Neural progenitor cell (in vitro differentiated cells): Measurements from ENCODE around the gene PRPSAP1. TPM values are rescaled to one million over a fixed set of nuclear protein-coding genes. Genes with fewer than 3 reads are reported as not detected.

Source experiments
- DNase-seq: peaks from one replicate; pipeline ENCODE4 v3.0.0-alpha.2; 2016; ENCODE audit warnings: low spot score
- H2AFZ ChIP-seq: fragments of 200-600 bp; sonication (generic); replicated peaks from 2 replicates; pipeline ENCODE4 v1.6.1; 2016; ENCODE audit warnings: antibody characterized with exemption
- H3F3A ChIP-seq: fragments of 200-600 bp; sonication (generic); 2 replicates; pipeline ENCODE4 v1.6.1; 2016; ENCODE audit warnings: antibody characterized with exemption, low read depth
- H3K27ac ChIP-seq: fragments of 200-600 bp; sonication (generic); 2 replicates; pipeline ENCODE4 v1.5.1; 2016; ENCODE audit warnings: mild to moderate bottlenecking
- H3K27me3 ChIP-seq: fragments of 200-600 bp; sonication (generic); 2 replicates; pipeline ENCODE4 v1.6.1; 2016; ENCODE audit warnings: mild to moderate bottlenecking, moderate library complexity
- H3K36me3 ChIP-seq: fragments of 200-600 bp; sonication (generic); 2 replicates; pipeline ENCODE4 v1.5.1; 2016
- H3K4me1 ChIP-seq: fragments of 200-600 bp; sonication (generic); 2 replicates; pipeline ENCODE4 v1.6.1; 2016; ENCODE audit warnings: mixed run types
- H3K4me2 ChIP-seq: fragments of 200-600 bp; sonication (generic); 2 replicates; pipeline ENCODE4 v1.6.1; 2016
- H3K4me3 ChIP-seq: fragments of 200-600 bp; sonication (generic); 2 replicates; pipeline ENCODE4 v1.5.1; 2016
- H3K79me2 ChIP-seq: fragments of 200-600 bp; sonication (generic); 2 replicates; pipeline ENCODE4 v1.6.1; 2016; ENCODE audit warnings: low read depth
- H3K9ac ChIP-seq: fragments of 200-600 bp; sonication (generic); 2 replicates; pipeline ENCODE4 v1.6.1; 2016
- H3K9me3 ChIP-seq: fragments of 200-600 bp; sonication (generic); 2 replicates; pipeline ENCODE4 v1.5.1; 2016; ENCODE audit warnings: low read depth
- H4K20me1 ChIP-seq: fragments of 200-600 bp; sonication (generic); 2 replicates; pipeline ENCODE4 v1.6.1; 2016; ENCODE audit warnings: low read depth
- H3K27ac Mint-ChIP-seq: 3 replicates; pipeline ENCODE4 v1.8.0; 2021; ENCODE audit warnings: mixed read lengths
- H3K27me3 Mint-ChIP-seq: 2 replicates; pipeline ENCODE4 v1.8.0; 2022; ENCODE audit warnings: low read depth, mild to moderate bottlenecking, inconsistent platforms, moderate library complexity, mixed read lengths; ENCODE audit not compliant: insufficient read depth
- H3K36me3 Mint-ChIP-seq: 3 replicates; pipeline ENCODE4 v1.8.0; 2021; ENCODE audit warnings: mixed read lengths
- H3K4me1 Mint-ChIP-seq: 3 replicates; pipeline ENCODE4 v1.8.0; 2021; ENCODE audit warnings: mixed read lengths
- H3K4me3 Mint-ChIP-seq: 3 replicates; pipeline ENCODE4 v1.8.0; 2021; ENCODE audit warnings: mild to moderate bottlenecking, moderate library complexity, mixed read lengths
- H3K9me3 Mint-ChIP-seq: 3 replicates; pipeline ENCODE4 v1.8.0; 2020; ENCODE audit warnings: mixed read lengths
- CTCF ChIP-seq: fragments of 200-600 bp; sonication (generic); IDR thresholded peaks from 2 replicates; pipeline ENCODE4 v1.5.1; 2017; ENCODE audit warnings: antibody characterized with exemption, mild to moderate bottlenecking
- EZH2 ChIP-seq: fragments of 200-600 bp; sonication (generic); IDR thresholded peaks from 2 replicates; pipeline ENCODE4 v1.6.1; 2017; ENCODE audit warnings: antibody characterized with exemption, mild to moderate bottlenecking, moderate library complexity
- EZH2phosphoT487 ChIP-seq: fragments of 200-600 bp; sonication (generic); IDR thresholded peaks from 2 replicates; pipeline ENCODE4 v1.6.1; 2017; ENCODE audit warnings: antibody characterized with exemption
- small RNA-seq: library from RNA; depleted of rRNA; stranded (forward); fragments of <200 nt; gene quantifications from one replicate; pipeline ENCODE3, GENCODE V24; 2015
- total RNA-seq: library from RNA; depleted of rRNA; stranded (reverse); fragments of >200 nt; gene quantifications from 2 replicates; pipeline ENCODE4 v1.2.3, GENCODE V29; 2015; ENCODE audit warnings: low replicate concordance

The PRPSAP1 gene
- total RNA-seq, 1 donor from 2014 or later: 89.7 TPM

GRCh38 chr17:76261421-76262215, 92.1 kb downstream of the PRPSAP1 start:
- Histone ChIP-seq H2AFZ (peak overlapping the region; percentile 73), H3K4me3 (no peak overlapping the region), H3K27me3 (no peaks in the 10 kb centered on the region), H3K27ac (no peak overlapping the region), H3K79me2 (peaks cover 13% of the 10 kb centered on the region), H4K20me1 (no peaks in the 10 kb centered on the region), H3K9ac (no peak overlapping the region), H3K36me3 (no peaks in the 10 kb centered on the region), H3K4me1 (peaks cover 23% of the 10 kb centered on the region), H3K4me2 (no peak overlapping the region), H3F3A (peaks cover 22% of the 10 kb centered on the region), H3K9me3 (no peaks in the 10 kb centered on the region)
- Mint-ChIP-seq H3K36me3 (no peaks in the 10 kb centered on the region), H3K4me1 (peaks cover 36% of the 10 kb centered on the region), H3K27me3 (peaks cover 10% of the 10 kb centered on the region), H3K9me3 (no peaks in the 10 kb centered on the region), H3K27ac (no peak overlapping the region), H3K4me3 (no peak overlapping the region)
- no peak for DNase-seq
- no peak for TF ChIP-seq EZH2
- no peak for TF ChIP-seq EZH2phosphoT487
- no peak for TF ChIP-seq CTCF

- Histone ChIP-seq H3K36me3 (no peaks in the 10 kb centered on the region), H4K20me1 (no peaks in the 10 kb centered on the region), H2AFZ (no peak overlapping the region), H3K27ac (no peak overlapping the region), H3K4me1 (peaks cover 19% of the 10 kb centered on the region), H3K79me2 (peaks cover 4% of the 10 kb centered on the region), H3K27me3 (no peaks in the 10 kb centered on the region), H3K9me3 (no peaks in the 10 kb centered on the region), H3K4me2 (no peak overlapping the region), H3K4me3 (no peak overlapping the region), H3K9ac (no peak overlapping the region), H3F3A (peaks cover 22% of the 10 kb centered on the region)
- TF ChIP-seq EZH2phosphoT487: no peak
- peaks cover 10% of the 10 kb centered on the region for H3K27me3 Mint-ChIP-seq
- H3K4me1 Mint-ChIP-seq: peaks cover 36% of the 10 kb centered on the region
- no peak for DNase-seq
- H3K27ac Mint-ChIP-seq: no peak overlapping the region
- H3K4me3 Mint-ChIP-seq: no peak overlapping the region
- no peaks in the 10 kb centered on the region for H3K9me3 Mint-ChIP-seq
- H3K36me3 Mint-ChIP-seq: no peaks in the 10 kb centered on the region
These were observed 93.0 kb downstream of the PRPSAP1 start for GRCh38 chr17:76260669-76261068.

GRCh38 chr17:76260220-76260619, 93.5 kb downstream of the PRPSAP1 start:
- Mint-ChIP-seq H3K9me3 (no peaks in the 10 kb centered on the region), H3K36me3 (no peaks in the 10 kb centered on the region), H3K27ac (no peak overlapping the region), H3K4me3 (no peak overlapping the region), H3K4me1 (peaks cover 36% of the 10 kb centered on the region), H3K27me3 (peaks cover 10% of the 10 kb centered on the region)
- Histone ChIP-seq H3F3A (peaks cover 22% of the 10 kb centered on the region), H3K36me3 (no peaks in the 10 kb centered on the region), H4K20me1 (no peaks in the 10 kb centered on the region), H3K9me3 (no peaks in the 10 kb centered on the region), H3K9ac (no peak overlapping the region), H3K4me2 (no peak overlapping the region), H3K4me1 (peaks cover 19% of the 10 kb centered on the region), H3K4me3 (no peak overlapping the region), H3K27ac (no peak overlapping the region), H2AFZ (no peak overlapping the region), H3K79me2 (no peaks in the 10 kb centered on the region), H3K27me3 (no peaks in the 10 kb centered on the region)
- TF ChIP-seq CTCF: no peak
- no peak for TF ChIP-seq EZH2
- TF ChIP-seq EZH2phosphoT487: no peak
- DNase-seq: no peak

Small RNA genes within 50 kb of the gene (small RNA-seq; reads per million reads assigned to genes)
- gene RF00019 (not detected), gene RNU6-24P (not detected)

Other genes starting within 250 kb of the PRPSAP1 start
- gene FOXJ1, start 212.7 kb downstream of the PRPSAP1 start, total RNA-seq: 0.49 and 1.7 TPM in 2 replicates
- gene RNF157, start 113.4 kb downstream of the PRPSAP1 start, total RNA-seq: 18.5 and 21.0 TPM in 2 replicates
- gene UBALD2, start 88.6 kb downstream of the PRPSAP1 start, total RNA-seq: 4.2 and 10.7 TPM in 2 replicates
- gene QRICH2, start 45.6 kb downstream of the PRPSAP1 start, total RNA-seq: 1.7 and 2.3 TPM in 2 replicates
- 1.3 and 1.9 TPM in 2 replicates for gene SPHK1, start 30.7 kb upstream of the PRPSAP1 start, total RNA-seq
- gene UBE2O, start 99.2 kb upstream of the PRPSAP1 start, total RNA-seq: 20.6 and 46.6 TPM in 2 replicates
- not detected in 2 replicates for gene AANAT, start 113.7 kb upstream of the PRPSAP1 start, total RNA-seq
- 0.79 and 5.0 TPM in 2 replicates for gene RHBDF2, start 147.5 kb upstream of the PRPSAP1 start, total RNA-seq
- gene CYGB, start 183.8 kb upstream of the PRPSAP1 start, total RNA-seq: 1.1 TPM in 1 of 2 replicates, not detected in the other
- 0.09 TPM in 1 of 2 replicates, not detected in the other for gene PRCD, start 186.1 kb upstream of the PRPSAP1 start, total RNA-seq
- 0.28 TPM in 1 of 2 replicates, not detected in the other for gene ST6GALNAC2, start 231.9 kb upstream of the PRPSAP1 start, total RNA-seq